SK-N-SH (cell line): ENCODE results near the gene DIS3L2. TPM values are rescaled to one million over a fixed set of nuclear protein-coding genes. Genes with fewer than 3 reads are reported as not detected.
"Not testable (repeated sequence)": the region's sequence is repeated elsewhere in the genome, so short reads cannot be mapped to it uniquely, and the experiment has no call there.

ENCODE experiments used
- CTCF ChIA-PET: fragments of 300-600, 350-600 bp; formaldehyde crosslinking; extraction: SDS; loops from one replicate; lab custom pipeline; 2021; lab: Yijun Ruan, JAX
- POLR2A ChIA-PET: fragments of 350-600 bp; sonication (Branson Sonifier 250); formaldehyde crosslinking; extraction: SDS; loops from one replicate; lab custom pipeline; 2020; ENCODE audit warnings: antibody characterized with exemption, inconsistent platforms; lab: Yijun Ruan, JAX
- DNase-seq: peaks from one replicate; pipeline ENCODE4 v3.0.0; 2012
- H2AFZ ChIP-seq: fragments of 200-600 bp; sonication (generic); 2 replicates; pipeline ENCODE4 v1.8.1; 2016; ENCODE audit warnings: antibody characterized with exemption, mild to moderate bottlenecking, low read depth
- H3F3A ChIP-seq: fragments of 200-600 bp; sonication (generic); replicated peaks from 2 replicates; pipeline ENCODE3; 2016; ENCODE audit warnings: antibody characterized with exemption, mild to moderate bottlenecking; ENCODE audit not compliant: insufficient read depth
- H3K27ac ChIP-seq, 2 experiments: fragments of 200-500 bp in 1 of 2; fragments of 200-600 bp in 1 of 2; sonication (Bioruptor generic) in 1 of 2; sonication (generic), shearing (Covaris generic) in 1 of 2; 2 replicates each; pipeline versions ENCODE4 v1.5.1 to v1.6.1; 2014 to 2016; ENCODE audit warnings: low read depth in 2 of 2, inconsistent platforms in 1 of 2, low read length in 1 of 2, mild to moderate bottlenecking in 1 of 2, mixed read lengths in 1 of 2
- H3K27me3 ChIP-seq: fragments of 200-600 bp; sonication (generic), shearing (Covaris generic); 2 replicates; pipeline ENCODE4 v1.6.1; 2016; ENCODE audit warnings: mixed run types; ENCODE audit not compliant: insufficient read depth
- H3K36me3 ChIP-seq, 2 experiments: fragments of 200-500 bp in 1 of 2; fragments of 200-600 bp in 1 of 2; sonication (Bioruptor generic) in 1 of 2; sonication (generic) in 1 of 2; replicated peaks in 1 of 2; 2 replicates each; pipeline versions ENCODE3 to v1.5.1; 2014 to 2016; ENCODE audit warnings: low read length in 1 of 2, mild to moderate bottlenecking in 1 of 2; ENCODE audit not compliant: insufficient read depth in 2 of 2, control insufficient read depth in 1 of 2
- H3K4me1 ChIP-seq, 2 experiments: fragments of 200-500 bp in 1 of 2; fragments of 200-600 bp in 1 of 2; sonication (Bioruptor generic) in 1 of 2; sonication (generic), shearing (Covaris generic) in 1 of 2; 2 replicates each; pipeline versions ENCODE4 v1.5.1 to v1.6.1; 2014 to 2016; ENCODE audit warnings: low read depth in 1 of 2, low read length in 1 of 2, mixed run types in 1 of 2; ENCODE audit not compliant: insufficient read depth in 2 of 2, control insufficient read depth in 1 of 2
- H3K4me2 ChIP-seq: fragments of 200-600 bp; sonication (generic), shearing (Covaris generic); 2 replicates; pipeline ENCODE4 v1.6.1; 2017; ENCODE audit warnings: mixed run types
- H3K4me3 ChIP-seq, 2 experiments: fragments of 200-500 bp in 1 of 2; fragments of 200-600 bp in 1 of 2; sonication (Bioruptor generic) in 1 of 2; sonication (generic), shearing (Covaris generic) in 1 of 2; 2 replicates each; pipeline versions ENCODE4 v1.5.1 to v1.8.1; 2014 to 2016; ENCODE audit warnings: low read depth in 2 of 2, inconsistent platforms in 1 of 2, low read length in 1 of 2, mild to moderate bottlenecking in 1 of 2, mixed read lengths in 1 of 2, moderate library complexity in 1 of 2
- H3K79me2 ChIP-seq: fragments of 200-600 bp; sonication (generic); 2 replicates; pipeline ENCODE4 v1.8.1; 2017; ENCODE audit warnings: mild to moderate bottlenecking; ENCODE audit not compliant: insufficient read depth
- H3K9ac ChIP-seq: fragments of 200-600 bp; sonication (generic); 2 replicates; pipeline ENCODE4 v1.6.1; 2017; ENCODE audit warnings: mixed run types
- H3K9me2 ChIP-seq: fragments of 200-600 bp; sonication (generic); 2 replicates; pipeline ENCODE4 v1.6.1; 2017; ENCODE audit warnings: mixed run types
- H3K9me3 ChIP-seq: fragments of 200-600 bp; sonication (generic); 2 replicates; pipeline ENCODE4 v1.6.1; 2017; ENCODE audit warnings: mixed run types, mild to moderate bottlenecking, moderate library complexity
- H4K20me1 ChIP-seq: fragments of 200-600 bp; sonication (generic); 2 replicates; pipeline ENCODE4 v1.6.1; 2017; ENCODE audit warnings: mild to moderate bottlenecking, mixed run types; ENCODE audit not compliant: insufficient read depth
- EP300 ChIP-seq, 2 experiments: IDR thresholded peaks; 2 replicates each; pipeline versions ENCODE4 v1.4.0 to v1.6.1; 2012; ENCODE audit warnings: borderline replicate concordance in 1 of 2, low read depth in 1 of 2, low read length in 1 of 2
- FOXJ3 ChIP-seq: sonication (generic); formaldehyde crosslinking; IDR thresholded peaks from 2 replicates; pipeline ENCODE4 v1.5.1; 2020; ENCODE audit warnings: mild to moderate bottlenecking, missing genetic modification reagents
- NRF1 ChIP-seq: IDR thresholded peaks from 2 replicates; pipeline ENCODE4 v1.6.1; 2012; ENCODE audit warnings: low read depth, mild to moderate bottlenecking, low read length
- REST ChIP-seq: IDR thresholded peaks from 2 replicates; pipeline ENCODE4 v1.6.1; 2012; ENCODE audit warnings: mild to moderate bottlenecking, low read depth, low read length, moderate library complexity
- USF1 ChIP-seq: IDR thresholded peaks from 2 replicates; pipeline ENCODE4 v1.4.0; 2012; ENCODE audit warnings: low read depth, borderline replicate concordance
- WGBS: methylation state at CpG from one replicate; pipeline ENCODE4 v1.1.6; 2017; ENCODE audit warnings: low lambda C conversion rate; 5-methylcytosine and 5-hydroxymethylcytosine counted together
- polyA plus RNA-seq, 3 experiments: library from polyadenylated mRNA; depleted of rRNA; stranded (reverse); fragments of >200 nt; gene quantifications; 2 replicates each; pipeline ENCODE4 v1.2.3, GENCODE V29; 2012

Gene DIS3L2
- polyA plus RNA-seq, 1 of the 3 experiments (the other 2 are of a cell fraction), result 17.9 TPM

DNA sequence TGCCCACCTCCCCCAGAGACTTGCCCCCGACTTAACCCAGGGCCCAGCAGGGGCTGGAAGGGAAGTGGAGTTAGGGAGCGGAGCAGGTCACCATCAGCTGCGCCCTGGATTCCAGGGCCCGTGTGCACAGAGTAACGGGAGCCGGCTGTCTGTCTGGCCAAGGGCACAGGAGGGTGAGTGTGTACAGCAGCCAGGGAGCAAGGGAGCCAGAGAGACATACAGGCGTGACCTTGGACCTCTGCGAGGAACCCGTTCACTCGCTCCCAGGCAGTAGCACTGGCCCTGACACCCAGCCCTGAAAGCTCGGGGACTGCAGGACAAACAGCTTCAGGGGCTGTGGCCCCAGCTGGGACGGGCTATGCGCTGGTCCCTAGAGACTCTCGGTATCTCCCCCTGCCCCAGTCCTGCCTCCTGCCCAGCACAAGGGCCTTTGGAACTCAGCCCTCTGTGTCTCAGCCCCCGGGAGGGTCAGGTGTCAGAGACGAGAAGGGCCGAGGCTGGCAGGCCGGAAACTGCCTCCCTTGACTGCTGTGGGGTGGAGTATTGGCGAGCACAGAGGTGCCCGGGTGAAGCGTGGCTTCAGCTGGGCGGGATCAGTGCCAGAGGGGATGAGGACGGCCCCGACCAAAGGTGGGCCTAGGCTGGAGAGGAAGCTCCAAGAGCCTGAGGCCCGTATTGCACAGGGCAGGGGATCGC is 370.9 kb downstream of the DIS3L2 start:
- CTCF ChIA-PET, result interaction anchor here (0.8 to 13.4 kb wide), 3 partner anchors 107 to 408 kb away, joined by 3 to 214 read pairs (median 3); partner anchors contain the start of gene NPPC
- DNase-seq, POLR2A ChIA-PET, H3F3A ChIP-seq, H3K36me3 ChIP-seq, H3K4me1 ChIP-seq, H4K20me1 ChIP-seq, H3K4me2 ChIP-seq, H3K27ac ChIP-seq, H2AFZ ChIP-seq, H3K27me3 ChIP-seq, H3K9ac ChIP-seq, H3K4me3 ChIP-seq, H3K9me3 ChIP-seq, H3K79me2 ChIP-seq, H3K9me2 ChIP-seq: not testable (repeated sequence)
- WGBS, result 93% methylated on average over 12 of the region's 26 CpGs

- WGBS, result 94% methylated on average over 10 of the region's 10 CpGs
- H3K4me2 ChIP-seq, result no peak overlapping the region
- CTCF ChIA-PET, result interaction anchor here (0.8 to 5.1 kb wide), 3 partner anchors 107 to 406 kb away, joined by 3 to 29 read pairs (median 3); partner anchors contain the start of gene NPPC
Observed at GRCh38 chr2:232332940-232333259, 371.4 kb downstream of the DIS3L2 start.

More at GRCh38 chr2:232332940-232333259, 371.4 kb downstream of the DIS3L2 start:
- Histone ChIP-seq H4K20me1 (peaks cover under 1% of the 10 kb centered on the region; the same call in 1 of the 2 replicates), H3K9ac (no peak overlapping the region), H3K4me3 (no peak overlapping the region), H3K36me3 (no peaks in the 10 kb centered on the region), H3K9me2 (no peaks in the 10 kb centered on the region), H3K27ac (no peak overlapping the region), H3F3A (no peaks in the 10 kb centered on the region), H2AFZ (no peak overlapping the region), H3K27me3 (no peaks in the 10 kb centered on the region), H3K9me3 (no peaks in the 10 kb centered on the region), H3K4me1 (no peaks in the 10 kb centered on the region; a peak in 1 of 4 replicates), H3K79me2 (no peaks in the 10 kb centered on the region)
- DNase-seq, result no peak
- POLR2A ChIA-PET, result no interaction called here
- TF ChIP-seq FOXJ3 (CRISPR knock-in tag), result no peak
- TF ChIP-seq EP300 (IDR thresholded peaks at IDR 0.05; ENCODE audit: borderline replicate concordance in 1 of 2, low read depth in 1 of 2, low read length in 1 of 2), result no peak
- no peak for TF ChIP-seq REST
- no peak for TF ChIP-seq USF1
- TF ChIP-seq NRF1, result no peak
